Muscle of arm (tissue), 12 donors: ENCODE results near the gene PARD6A. TPM values are rescaled to one million over a fixed set of nuclear protein-coding genes. Genes with fewer than 3 reads are reported as not detected.

Experiments used
- DNase-seq: peaks from one replicate; pipeline ENCODE4 v3.0.0-alpha.2; 2013
- polyA plus RNA-seq, 12 donors: library from polyadenylated mRNA; unstranded; fragments of 120-200 nt; gene quantifications; one replicate each; pipeline ENCODE4 v1.2.1, GENCODE V29; 2013; ENCODE audit not compliant: insufficient read length in 12 of 12

PARD6A gene
- polyA plus RNA-seq, 12 donors, result 0.41 to 1.2 (median 0.72) TPM; not detected in 2

GRCh38 chr16:67666559-67667452 lies 6.0 kb downstream of the PARD6A start, which contains the start of the genes C16orf86 and ENKD1:
TSS of gene C16orf86 (plus strand) at chr16:67666814. CDS start at chr16:67666971, 157 bp downstream.
TSS of gene ENKD1 (minus strand) at chr16:67666750. CDS start at chr16:67666442, 308 bp downstream.
- DNase-seq, result peak; percentile 83

DNA sequence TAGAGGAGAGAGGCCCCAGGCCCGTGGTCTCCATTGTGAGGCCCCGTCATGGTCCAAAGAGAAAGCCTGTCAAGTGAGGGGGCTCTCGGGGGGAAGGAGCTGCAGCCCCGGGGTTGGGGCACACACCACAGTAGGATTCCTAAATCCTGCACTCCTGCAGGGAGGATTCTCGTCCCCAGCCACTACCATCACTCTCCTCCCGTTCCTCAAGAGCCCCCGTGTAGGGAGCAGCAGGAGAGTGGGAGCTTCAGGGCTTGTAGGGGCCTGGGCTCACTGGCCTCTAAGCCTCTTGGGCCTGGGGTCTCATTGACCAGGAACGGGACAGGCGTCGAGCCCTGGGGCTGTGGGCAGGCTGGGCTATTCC lies 6.7 kb downstream of the PARD6A start:
- DNase-seq, result no peak

- peak; percentile 86 for DNase-seq
Observed at GRCh38 chr16:67667817-67668494, 7.2 kb downstream of the PARD6A start.

DNA sequence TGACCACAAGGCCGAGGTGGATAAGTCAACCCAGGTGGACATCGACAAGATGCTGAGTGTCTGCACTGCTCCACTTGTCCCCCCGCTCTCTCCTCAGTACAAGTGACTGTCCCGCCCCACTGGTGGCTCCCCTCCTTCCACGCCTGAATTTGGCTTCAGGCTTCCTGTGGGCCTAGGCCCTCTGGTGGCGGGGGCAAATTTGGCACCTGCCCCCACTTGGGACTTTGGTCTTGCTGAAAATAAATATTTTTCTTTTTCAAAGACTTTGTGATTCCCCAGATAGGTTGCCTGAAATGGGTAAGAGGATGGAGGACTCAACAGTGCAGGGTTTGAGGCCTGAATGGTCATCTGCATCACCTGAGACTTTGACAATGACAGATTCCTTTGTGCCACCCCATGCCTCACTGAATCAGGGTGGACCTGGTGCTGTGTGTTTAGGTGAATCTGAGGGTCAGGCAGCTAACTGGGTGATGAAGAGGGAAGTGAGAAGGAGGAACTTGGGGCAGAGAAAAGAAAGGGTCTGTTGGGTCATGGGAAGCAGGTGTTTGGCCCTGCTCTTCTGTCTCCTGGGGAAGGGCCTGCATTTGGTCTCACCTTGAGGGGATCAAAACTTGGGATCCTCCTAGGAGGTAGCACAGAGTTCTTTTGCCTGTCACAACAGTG lies 7.9 kb downstream of the PARD6A start:
- no peak for DNase-seq

DNA sequence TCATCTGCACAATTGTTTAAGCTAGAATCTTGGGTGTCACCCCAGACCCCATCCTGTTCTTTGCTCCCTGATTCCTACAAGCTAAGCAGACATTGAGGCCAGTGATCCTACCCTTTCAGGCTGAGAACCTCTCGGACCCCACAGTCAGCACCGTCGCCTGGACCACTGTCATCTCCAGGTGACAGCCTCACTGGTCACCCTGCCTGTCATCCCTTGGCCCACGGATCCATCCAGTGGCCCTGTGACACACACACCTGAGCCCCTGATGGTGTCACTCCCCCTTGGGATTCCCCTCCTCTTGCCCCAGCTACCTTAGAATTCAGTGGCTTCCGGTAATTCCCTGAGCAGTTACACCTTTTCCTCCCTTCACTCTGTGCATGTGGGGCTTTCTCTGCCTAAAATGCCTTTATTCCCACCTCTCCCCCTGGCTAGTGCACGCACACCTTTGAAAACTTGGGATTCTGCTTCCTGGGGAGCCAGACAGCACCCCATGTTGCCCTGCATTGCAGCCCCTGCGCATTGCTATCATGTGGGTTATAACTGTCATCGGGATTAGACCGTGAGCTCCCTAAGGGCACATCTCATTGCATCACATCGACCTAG lies 8.8 kb downstream of the PARD6A start:
- no peak for DNase-seq

GRCh38 chr16:67672306-67672705 lies 11.5 kb downstream of the PARD6A start:
- no peak for DNase-seq

GRCh38 chr16:67672739-67673662 lies 12.2 kb downstream of the PARD6A start:
- no peak for DNase-seq

GRCh38 chr16:67673712-67674580 lies 13.2 kb downstream of the PARD6A start:
- no peak for DNase-seq

DNA sequence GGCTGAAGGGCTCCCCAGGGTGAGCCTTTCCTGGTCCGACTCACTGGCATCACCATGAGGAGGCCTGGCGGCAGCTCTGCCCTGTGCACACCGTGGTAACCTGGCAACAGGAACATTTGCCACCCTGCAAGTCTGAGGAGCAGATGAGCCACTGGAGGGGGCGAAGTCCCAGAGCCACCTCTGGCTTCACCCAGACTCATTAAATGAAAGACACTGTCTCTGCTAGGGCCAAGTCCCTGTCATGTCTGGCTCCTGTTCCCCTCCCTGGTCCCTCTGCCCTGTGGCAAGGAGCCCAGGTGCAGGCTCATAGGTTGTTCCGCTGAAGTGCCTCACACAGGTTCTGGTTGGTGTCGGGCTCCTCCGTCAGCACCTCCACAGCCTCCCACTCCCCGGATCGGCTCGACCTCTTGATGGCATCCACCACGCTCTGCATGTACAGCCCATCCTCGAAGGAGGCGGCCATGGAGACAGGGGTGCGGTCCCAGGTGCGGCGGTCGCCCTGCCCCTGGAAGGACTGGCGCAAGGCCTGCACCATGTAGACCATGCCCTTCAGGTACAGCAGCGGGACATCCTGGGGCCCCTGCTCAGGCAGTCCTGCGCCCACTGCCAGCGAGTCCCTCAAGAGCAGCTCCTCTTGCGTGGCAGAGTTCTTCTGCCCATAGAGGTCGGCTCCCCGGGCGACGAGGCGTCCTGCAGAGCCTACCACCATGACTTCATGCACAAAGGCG lies 14.3 kb downstream of the PARD6A start:
- DNase-seq, result no peak

GRCh38 chr16:67675579-67675935 lies 14.8 kb downstream of the PARD6A start:
- no peak for DNase-seq

DNA sequence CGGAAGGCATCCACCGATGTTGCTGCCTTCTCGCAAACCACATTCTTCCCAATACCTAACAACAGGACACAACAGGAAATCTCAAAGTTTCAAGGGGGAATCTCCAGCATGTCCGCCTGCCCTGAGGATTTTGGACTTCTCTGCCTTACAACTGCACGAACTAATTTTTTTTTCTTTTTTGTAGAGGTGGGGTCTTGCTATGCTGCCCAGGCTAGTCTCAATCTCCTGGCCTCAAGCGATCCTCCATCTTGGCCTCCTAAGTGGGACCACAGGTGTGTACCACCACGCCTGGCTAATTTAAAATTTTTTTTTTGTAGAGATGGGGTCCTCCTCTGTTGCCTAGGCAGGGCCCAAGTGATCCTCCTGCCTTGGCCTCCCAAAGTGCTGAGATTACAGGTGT lies 15.2 kb downstream of the PARD6A start:
- no peak for DNase-seq

DNA sequence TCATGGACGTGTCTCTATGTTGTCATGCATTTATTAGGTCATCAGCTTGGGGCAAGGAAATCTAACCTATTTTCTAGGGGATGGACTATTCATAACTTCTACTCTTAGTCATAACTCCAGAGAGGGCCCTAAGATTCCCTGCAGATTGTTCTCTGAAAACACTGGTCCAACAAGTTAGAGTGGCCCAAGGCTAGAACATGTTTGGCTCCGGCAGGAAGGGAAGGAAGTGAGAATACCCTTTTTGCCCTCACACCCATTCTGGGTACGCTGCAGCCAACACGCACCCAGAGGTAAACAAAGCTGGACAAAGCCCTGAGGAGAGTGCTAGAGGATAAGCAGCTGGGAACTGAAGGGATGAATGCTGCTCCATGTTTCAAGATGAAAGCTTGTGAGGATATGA lies 15.8 kb downstream of the PARD6A start:
- no peak for DNase-seq

GRCh38 chr16:67676939-67677338 lies 16.2 kb downstream of the PARD6A start:
- no peak for DNase-seq

DNA sequence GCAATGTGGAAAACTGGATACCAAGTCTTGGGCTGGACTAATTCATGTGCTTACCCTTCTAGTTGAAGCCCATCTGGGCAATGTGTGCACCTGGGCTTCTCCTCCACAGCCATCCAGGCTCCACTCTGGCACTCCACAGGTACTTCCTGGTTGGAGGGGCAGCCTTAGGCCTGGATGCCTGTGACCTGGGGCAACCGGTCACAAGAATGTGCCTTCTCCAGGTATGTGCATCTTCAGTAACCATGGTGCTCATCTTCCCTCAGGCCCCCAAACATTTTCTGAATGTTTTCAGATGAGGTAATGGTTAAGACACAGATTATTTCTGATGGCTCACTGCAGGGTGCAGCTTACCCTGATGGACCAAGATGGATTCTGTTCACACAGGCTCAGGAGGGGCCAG lies 17.0 kb downstream of the PARD6A start:
- no peak for DNase-seq

DNA sequence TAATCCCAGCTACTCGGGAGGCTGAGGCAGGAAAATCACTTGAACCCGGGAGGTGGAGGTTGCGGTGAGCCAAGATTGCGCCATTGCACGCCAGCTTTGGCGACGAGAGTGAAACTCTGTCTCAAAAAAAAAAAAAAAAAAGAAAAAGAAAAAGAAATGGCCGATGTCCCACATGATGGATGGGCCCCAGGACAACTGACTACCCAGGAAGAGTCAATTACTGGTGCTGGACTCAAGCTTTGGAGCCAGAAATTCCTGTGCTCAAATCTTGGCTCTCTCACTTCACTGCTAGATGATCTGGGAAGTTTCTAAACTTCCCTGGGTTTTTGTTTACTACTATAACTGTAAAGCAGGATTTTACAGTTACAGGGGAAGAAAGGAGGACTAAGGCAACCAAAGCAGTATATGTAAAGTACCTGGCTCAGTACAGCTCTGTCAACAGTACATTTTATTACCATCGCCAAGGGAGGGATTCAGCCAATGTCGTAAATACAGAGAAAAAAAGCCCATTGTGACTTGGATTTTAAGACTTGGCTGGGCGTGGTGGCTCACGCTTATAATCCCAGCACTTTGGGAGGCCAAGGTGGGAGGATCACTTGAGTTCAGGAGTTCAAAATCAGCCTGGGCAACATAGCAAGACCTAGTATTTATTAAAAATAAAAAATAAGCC lies 17.7 kb downstream of the PARD6A start:
- no peak for DNase-seq

DNA sequence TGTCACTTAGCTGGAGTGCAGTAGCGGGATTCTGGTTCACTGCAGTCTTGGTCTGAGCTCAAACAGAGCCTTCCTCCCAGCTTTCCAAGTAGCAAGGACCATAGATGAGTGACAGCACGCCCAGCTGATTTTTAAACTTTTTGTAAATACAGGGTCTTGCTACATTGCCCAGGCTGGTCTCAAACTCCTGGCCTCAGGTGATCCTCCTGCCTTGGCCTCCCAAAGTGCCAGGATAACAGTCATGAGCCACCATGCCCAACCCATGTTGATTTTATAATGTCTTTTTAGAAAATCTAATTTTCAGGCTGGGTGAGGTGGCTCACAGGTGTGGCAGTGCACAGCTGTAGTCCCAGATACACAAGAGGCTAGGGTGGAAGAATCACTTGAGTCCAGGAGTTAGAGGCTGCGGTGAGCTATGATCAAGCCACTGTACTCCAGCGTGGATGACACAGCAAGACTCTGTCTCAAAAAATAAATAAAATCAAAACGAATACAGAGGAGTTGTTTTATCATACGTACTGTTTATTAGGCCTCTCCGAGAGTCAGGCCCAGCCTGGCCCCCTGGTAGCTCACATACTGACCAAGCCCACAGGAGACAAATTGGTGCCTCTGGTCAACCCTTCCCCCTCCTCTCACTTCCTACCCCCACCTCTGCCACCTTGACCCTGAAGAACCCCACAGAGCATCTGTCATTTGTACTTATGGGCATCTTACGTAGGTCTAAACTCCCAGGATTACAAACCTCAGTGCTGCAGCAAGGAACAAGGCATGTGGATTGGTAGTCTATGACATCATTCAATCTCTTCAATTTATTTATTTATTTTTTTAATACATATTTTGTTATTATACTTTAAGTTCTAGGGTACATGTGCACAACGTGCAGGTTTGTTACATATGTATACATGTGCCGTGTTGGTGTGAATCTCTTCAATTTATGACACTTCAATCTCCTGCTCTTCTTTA lies 19.5 kb downstream of the PARD6A start:
- DNase-seq, result no peak

GRCh38 chr16:67683767-67684166 lies 23.0 kb downstream of the PARD6A start:
- DNase-seq, result no peak
